HG02763 (cell line): Measurements from ENCODE around the gene TNK1.

Experiments
- ATAC-seq: cut with Tn5 transposase; IDR thresholded peaks from one replicate; pipeline ENCODE4 v1.9.1; 2021; ENCODE audit warnings: mild to moderate bottlenecking, moderate library complexity; ENCODE audit not compliant: unreplicated experiment

The TNK1 gene

GRCh38 chr17:7389924-7390910 is 9.3 kb downstream of the TNK1 start:
- ATAC-seq: no peak

GRCh38 chr17:7391307-7391706 is 10.4 kb downstream of the TNK1 start:
- ATAC-seq: no peak

GRCh38 chr17:7392696-7393612 is 12.1 kb downstream of the TNK1 start:
- no peak for ATAC-seq

GRCh38 chr17:7393613-7394451 is 12.9 kb downstream of the TNK1 start:
- ATAC-seq: peak; percentile 48

- ATAC-seq: peak; percentile 72
These were observed 13.7 kb downstream of the TNK1 start, which contains the start of gene PLSCR3 for GRCh38 chr17:7394452-7395191. Gene PLSCR3, minus strand, starts transcription at chr17:7394525. Its CDS starts 415 bp downstream, at chr17:7394110.

- ATAC-seq: no peak
These were observed 15.3 kb downstream of the TNK1 start for GRCh38 chr17:7396147-7396546.

GRCh38 chr17:7398612-7399011 is 17.7 kb downstream of the TNK1 start:
- ATAC-seq: no peak

- no peak for ATAC-seq
These were observed 22.3 kb downstream of the TNK1 start for GRCh38 chr17:7403043-7403726.

GRCh38 chr17:7403727-7403976 is 22.8 kb downstream of the TNK1 start:
- ATAC-seq: no peak

- ATAC-seq: peak; percentile 97
These were observed 23.3 kb downstream of the TNK1 start, which contains the start of gene TMEM256 for GRCh38 chr17:7403977-7404736. Gene TMEM256, minus strand, starts transcription at chr17:7404097. Its CDS starts 13 bp downstream, at chr17:7404084.

- no peak for ATAC-seq
These were observed 24.0 kb downstream of the TNK1 start for GRCh38 chr17:7404737-7405349.

- no peak for ATAC-seq
These were observed 24.7 kb downstream of the TNK1 start for GRCh38 chr17:7405350-7406234.

- no peak for ATAC-seq
These were observed 25.4 kb downstream of the TNK1 start for GRCh38 chr17:7406235-7406825.

GRCh38 chr17:7407082-7407481 is 26.2 kb downstream of the TNK1 start:
- no peak for ATAC-seq

- no peak for ATAC-seq
These were observed 26.8 kb downstream of the TNK1 start, which contains the start of gene NLGN2 for GRCh38 chr17:7407485-7408251. Gene NLGN2, plus strand, starts transcription at chr17:7407845. Its CDS starts 411 bp downstream, at chr17:7408256.

- ATAC-seq: no peak
These were observed 27.4 kb downstream of the TNK1 start for GRCh38 chr17:7408252-7408727.
